BLaER1 treated with 17β-estradiol and CSF1 and Interleukin-3, amounts not matched to agents 10 nM and 100 nM (cell line): ENCODE data around the gene LARP4B.

Source experiments
- H3K27ac ChIP-seq, 11 experiments: shearing (Covaris generic); formaldehyde crosslinking; 2 replicates each; pipeline ENCODE4 v1.8.1; 2022
- H3K27me3 ChIP-seq, 11 experiments: shearing (Covaris generic); formaldehyde crosslinking; 2 replicates each; pipeline ENCODE4 v1.8.1; 2022
- H3K36me3 ChIP-seq, 11 experiments: shearing (Covaris generic); formaldehyde crosslinking; 2 replicates each; pipeline ENCODE4 v1.8.1; 2022
- H3K4me1 ChIP-seq, 10 experiments: shearing (Covaris generic); formaldehyde crosslinking; 2 replicates each; pipeline ENCODE4 v1.8.1; 2022
- H3K4me2 ChIP-seq, 11 experiments: shearing (Covaris generic); formaldehyde crosslinking; 2 replicates each; pipeline ENCODE4 v1.8.1; 2022
- H3K4me3 ChIP-seq, 10 experiments: shearing (Covaris generic); formaldehyde crosslinking; 2 replicates each; pipeline ENCODE4 v1.8.1; 2022
- H3K9ac ChIP-seq, 11 experiments: shearing (Covaris generic); formaldehyde crosslinking; 2 replicates each; pipeline ENCODE4 v1.8.1; 2022
- H3K9me3 ChIP-seq, 11 experiments: shearing (Covaris generic); formaldehyde crosslinking; replicated peaks in 1 of 11; 2 replicates each; pipeline ENCODE4 v1.8.1; 2022
- H4K20me1 ChIP-seq, 11 experiments: shearing (Covaris generic); formaldehyde crosslinking; 2 replicates each; pipeline ENCODE4 v1.8.1; 2022
- Cebpa-rat ChIP-seq, 11 experiments: shearing (Covaris generic); IDR thresholded peaks; 2 replicates each; pipeline ENCODE4 v1.8.1; 2022

The LARP4B gene

DNA sequence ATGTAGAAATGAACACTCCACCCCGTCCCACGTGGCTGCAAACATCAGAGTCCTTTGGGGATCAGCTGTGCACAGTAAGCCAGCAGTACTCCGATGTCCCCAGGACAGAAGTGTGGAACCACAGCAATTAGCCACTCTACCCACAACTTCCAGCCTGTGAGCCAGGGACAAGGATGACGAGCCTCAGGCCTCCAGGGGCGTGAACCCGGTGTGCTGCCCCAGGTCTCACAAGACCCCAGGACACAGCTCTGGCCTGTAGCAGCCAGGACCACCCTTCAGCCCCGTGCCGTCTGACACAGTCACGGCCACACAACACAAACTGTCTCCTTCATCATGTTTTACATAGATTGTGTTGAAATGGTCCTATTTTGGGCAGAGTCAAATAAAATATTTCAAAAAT, 129.0 kb downstream of the LARP4B start:
- peak overlapping the region in 1 of 11 experiments; percentile 50; a peak in 1 of 22 replicates for H3K27ac ChIP-seq
- TF ChIP-seq Cebpa-rat (IDR thresholded peaks at IDR 0.05) = no peak
- H3K36me3 ChIP-seq = peaks cover 9 to 30% (median 21%) of the 10 kb centered on the region in 11 experiments; a peak in 21 of 22 replicates
- peak overlapping the region in 9 of 11 experiments; percentile 7 to 94 (median 83); a peak in 18 of 22 replicates for H3K4me2 ChIP-seq
- H3K4me3 ChIP-seq = no peak overlapping the region
- H4K20me1 ChIP-seq = peaks cover 27 to 57% (median 53%) of the 10 kb centered on the region in 11 experiments
- no peak overlapping the region for H3K9ac ChIP-seq
- H3K4me1 ChIP-seq = peaks cover 40 to 64% (median 55%) of the 10 kb centered on the region in 10 experiments
- H3K27me3 ChIP-seq = no peaks in the 10 kb centered on the region
- peaks cover 30 to 41% (median 39%) of the 10 kb centered on the region in 11 experiments for H3K9me3 ChIP-seq

DNA sequence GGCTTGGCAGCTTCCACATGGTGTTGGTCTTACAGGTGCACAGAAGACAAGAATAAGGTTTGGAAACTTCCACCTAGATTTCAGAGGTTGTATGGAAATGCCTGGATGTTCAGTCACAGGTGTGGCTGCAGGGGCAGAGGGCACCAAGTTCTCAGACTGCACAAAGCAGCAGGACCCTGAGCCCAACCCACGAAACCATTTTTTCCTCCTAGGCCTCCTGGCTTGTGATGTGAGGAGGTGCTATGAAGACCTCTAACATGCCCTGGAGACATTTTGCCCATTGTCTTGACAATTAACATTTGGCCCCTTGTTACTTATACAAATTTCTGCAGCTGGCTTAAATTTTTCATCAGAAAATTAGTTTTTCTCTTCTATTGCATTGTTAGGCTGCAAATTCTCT, 134.3 kb downstream of the LARP4B start:
- no peak overlapping the region for H3K27ac ChIP-seq
- peaks cover 7 to 33% (median 21%) of the 10 kb centered on the region in 11 experiments; a peak in 13 of 22 replicates for H3K36me3 ChIP-seq
- peaks cover 56 to 75% (median 70%) of the 10 kb centered on the region in 11 experiments for H3K9me3 ChIP-seq
- H3K4me3 ChIP-seq = peak overlapping the region in 2 of 10 experiments; percentile 38 to 43; a peak in 2 of 20 replicates
- no peak overlapping the region for H3K9ac ChIP-seq
- no peaks in the 10 kb centered on the region for H3K27me3 ChIP-seq
- H4K20me1 ChIP-seq = peaks cover 0 to 4% (median under 1%) of the 10 kb centered on the region in 11 experiments; a peak in 5 of 22 replicates
- H3K4me1 ChIP-seq = peaks cover 0 to 22% (median 7%) of the 10 kb centered on the region in 10 experiments; a peak in 14 of 20 replicates
- TF ChIP-seq Cebpa-rat (IDR thresholded peaks at IDR 0.05) = no peak
- H3K4me2 ChIP-seq = peak overlapping the region in 1 of 11 experiments; percentile 28; a peak in 1 of 22 replicates

DNA sequence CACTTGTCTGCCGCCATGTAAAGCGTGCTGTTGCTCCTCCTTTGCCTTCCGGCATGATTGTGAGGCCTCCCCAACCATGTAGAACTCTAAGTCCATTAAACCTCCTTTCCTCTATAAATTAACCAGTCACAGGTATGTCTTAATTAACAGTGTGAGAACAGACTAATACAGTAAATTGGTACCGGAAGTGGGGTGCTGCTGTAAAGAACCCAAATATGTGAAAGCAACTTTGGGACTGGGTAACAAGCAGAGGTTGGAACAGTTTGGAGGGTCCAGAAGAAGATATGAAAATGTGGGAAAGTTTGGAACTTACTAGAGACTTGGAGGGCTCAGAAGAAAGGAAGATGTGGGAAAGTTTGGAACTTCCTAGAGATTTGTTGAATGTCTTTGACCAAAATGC, 135.3 kb downstream of the LARP4B start:
- no peaks in the 10 kb centered on the region for H3K27me3 ChIP-seq
- peaks cover 0 to 12% (median 0%) of the 10 kb centered on the region in 10 experiments; a peak in 6 of 20 replicates for H3K4me1 ChIP-seq
- no peak overlapping the region for H3K9ac ChIP-seq
- TF ChIP-seq Cebpa-rat (IDR thresholded peaks at IDR 0.05) = no peak
- peaks cover 7 to 33% (median 21%) of the 10 kb centered on the region in 11 experiments; a peak in 13 of 22 replicates for H3K36me3 ChIP-seq
- H3K27ac ChIP-seq = no peak overlapping the region
- H3K4me2 ChIP-seq = no peak overlapping the region
- H4K20me1 ChIP-seq = peaks cover 0 to 9% (median 0%) of the 10 kb centered on the region in 11 experiments; a peak in 2 of 22 replicates
- no peak overlapping the region; a peak in 1 of 20 replicates for H3K4me3 ChIP-seq
- peaks cover 53 to 72% (median 66%) of the 10 kb centered on the region in 11 experiments for H3K9me3 ChIP-seq

GRCh38 chr10:794382-794956, 137.0 kb downstream of the LARP4B start:
- H3K27ac ChIP-seq = no peak overlapping the region
- H3K4me2 ChIP-seq = no peak overlapping the region
- H3K9me3 ChIP-seq = peaks cover 38 to 55% (median 50%) of the 10 kb centered on the region in 11 experiments
- no peak overlapping the region for H3K4me3 ChIP-seq
- H3K27me3 ChIP-seq = peaks cover 0 to 4% (median 0%) of the 10 kb centered on the region in 11 experiments; a peak in 5 of 22 replicates
- H3K36me3 ChIP-seq = peaks cover 7 to 33% (median 21%) of the 10 kb centered on the region in 11 experiments; a peak in 13 of 22 replicates
- H3K4me1 ChIP-seq = peaks cover 0 to 7% (median 0%) of the 10 kb centered on the region in 10 experiments; a peak in 6 of 20 replicates
- no peak overlapping the region for H3K9ac ChIP-seq
- H4K20me1 ChIP-seq = peaks cover 0 to 27% (median 0%) of the 10 kb centered on the region in 11 experiments; a peak in 7 of 22 replicates
- no peak for TF ChIP-seq Cebpa-rat (IDR thresholded peaks at IDR 0.05)

- peaks cover 21 to 38% (median 33%) of the 10 kb centered on the region in 11 experiments for H3K9me3 ChIP-seq
- no peak for TF ChIP-seq Cebpa-rat (IDR thresholded peaks at IDR 0.05)
- no peak overlapping the region for H3K27ac ChIP-seq
- H3K4me3 ChIP-seq = no peak overlapping the region
- no peak overlapping the region for H3K9ac ChIP-seq
- peaks cover 0 to 19% (median 9%) of the 10 kb centered on the region in 10 experiments; a peak in 11 of 20 replicates for H3K4me1 ChIP-seq
- peaks cover 0 to 20% (median 14%) of the 10 kb centered on the region in 11 experiments; a peak in 11 of 22 replicates for H3K27me3 ChIP-seq
- H3K4me2 ChIP-seq = no peak overlapping the region
- peaks cover 4 to 18% (median 13%) of the 10 kb centered on the region in 11 experiments; a peak in 12 of 22 replicates for H3K36me3 ChIP-seq
- H4K20me1 ChIP-seq = peaks cover 0 to 43% (median 8%) of the 10 kb centered on the region in 11 experiments; a peak in 11 of 22 replicates
These were observed 138.8 kb downstream of the LARP4B start for GRCh38 chr10:792792-793100.

- Histone ChIP-seq H4K20me1 (peaks cover 0 to 44% (median 9%) of the 10 kb centered on the region in 11 experiments; a peak in 12 of 22 replicates), H3K27me3 (peaks cover 0 to 23% (median 17%) of the 10 kb centered on the region in 11 experiments; a peak in 13 of 22 replicates), H3K4me3 (no peak overlapping the region), H3K9ac (no peak overlapping the region), H3K4me1 (peaks cover 0 to 19% (median 9%) of the 10 kb centered on the region in 10 experiments; a peak in 11 of 20 replicates), H3K9me3 (peaks cover 16 to 33% (median 28%) of the 10 kb centered on the region in 11 experiments), H3K27ac (no peak overlapping the region), H3K4me2 (no peak overlapping the region), H3K36me3 (peaks cover 4 to 14% (median 9%) of the 10 kb centered on the region in 11 experiments; a peak in 11 of 22 replicates)
- TF ChIP-seq Cebpa-rat (IDR thresholded peaks at IDR 0.05) = no peak
These were observed 139.3 kb downstream of the LARP4B start for GRCh38 chr10:792083-792791.

DNA sequence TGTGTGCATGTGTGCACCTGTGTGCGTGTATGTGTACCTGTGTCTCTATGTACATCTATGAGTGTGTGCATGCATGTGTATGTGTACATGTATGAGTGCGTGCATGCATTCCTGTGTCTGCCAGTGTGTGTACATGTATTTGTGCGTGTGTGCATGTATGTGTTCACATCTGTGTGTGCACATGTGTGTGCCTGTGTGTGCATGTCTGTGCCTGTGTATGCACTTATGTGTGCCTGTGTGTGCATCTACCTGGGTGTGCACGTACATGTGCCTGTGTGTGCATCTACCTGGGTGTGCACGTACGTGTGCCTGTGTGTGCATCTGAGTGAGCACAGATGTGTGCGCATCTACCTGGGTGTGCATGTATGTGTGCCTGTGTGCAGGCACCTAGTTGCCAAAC, 139.9 kb downstream of the LARP4B start:
- Histone ChIP-seq H4K20me1 (peaks cover 0 to 50% (median 11%) of the 10 kb centered on the region in 11 experiments; a peak in 12 of 22 replicates), H3K4me2 (no peak overlapping the region), H3K4me3 (no peak overlapping the region), H3K36me3 (peaks cover 0 to 8% (median 3%) of the 10 kb centered on the region in 11 experiments; a peak in 5 of 22 replicates), H3K9ac (no peak overlapping the region), H3K27ac (no peak overlapping the region), H3K27me3 (peaks cover 0 to 29% (median 23%) of the 10 kb centered on the region in 11 experiments; a peak in 15 of 22 replicates), H3K9me3 (peaks cover 10 to 27% (median 22%) of the 10 kb centered on the region in 11 experiments), H3K4me1 (peaks cover 0 to 14% (median 7%) of the 10 kb centered on the region in 10 experiments; a peak in 10 of 20 replicates)
- TF ChIP-seq Cebpa-rat (IDR thresholded peaks at IDR 0.05) = no peak

GRCh38 chr10:790821-791551, 140.5 kb downstream of the LARP4B start:
- Histone ChIP-seq H3K4me2 (no peak overlapping the region), H3K4me1 (peaks cover 0 to 14% (median 9%) of the 10 kb centered on the region in 10 experiments; a peak in 10 of 20 replicates), H4K20me1 (peaks cover 0 to 55% (median 11%) of the 10 kb centered on the region in 11 experiments; a peak in 13 of 22 replicates), H3K9ac (no peak overlapping the region), H3K4me3 (no peak overlapping the region), H3K36me3 (peaks cover 0 to 2% (median 0%) of the 10 kb centered on the region in 11 experiments; a peak in 1 of 22 replicates), H3K27ac (no peak overlapping the region), H3K27me3 (peaks cover 3 to 32% (median 26%) of the 10 kb centered on the region in 11 experiments; a peak in 21 of 22 replicates), H3K9me3 (peaks cover 3 to 20% (median 16%) of the 10 kb centered on the region in 11 experiments)
- no peak for TF ChIP-seq Cebpa-rat (IDR thresholded peaks at IDR 0.05)
